GM12892 (cell line): ENCODE results near the gene GRIN2D. TPM values are rescaled to one million over a fixed set of nuclear protein-coding genes. Genes with fewer than 3 reads are reported as not detected.
A peak's percentile ranks its signal among the peaks of the same experiment; 100 is the strongest.

Experiments
- DNase-seq: peaks from one replicate; pipeline ENCODE4 v3.0.0; 2011; ENCODE audit not compliant: insufficient read length
- FAIRE-seq: peaks from 2 replicates; lab custom pipeline; 2011; peaks lifted over from hg19 to GRCh38; lab: Jason Lieb, UNC
- POLR2A ChIP-seq: IDR thresholded peaks from 2 replicates; pipeline ENCODE4 v1.6.1; 2011; ENCODE audit warnings: low read depth, low read length, control low read depth
- POLR2AphosphoS5 ChIP-seq: IDR thresholded peaks from 2 replicates; pipeline ENCODE4 v1.6.1; 2011; ENCODE audit warnings: low read depth, low read length, control low read depth
- TAF1 ChIP-seq: IDR thresholded peaks from 2 replicates; pipeline ENCODE4 v1.6.1; 2011; ENCODE audit warnings: low read depth, mild to moderate bottlenecking, control low read depth, low read length, borderline replicate concordance
- polyA plus RNA-seq: library from polyadenylated mRNA; unstranded; fragments of >200 nt; gene quantifications from one replicate; pipeline ENCODE4 v1.2.1, GENCODE V29; 2012; ENCODE audit warnings: missing spikeins, inconsistent platforms; ENCODE audit not compliant: missing spikeins

GRIN2D gene
- polyA plus RNA-seq, result 0.08 TPM

DNA sequence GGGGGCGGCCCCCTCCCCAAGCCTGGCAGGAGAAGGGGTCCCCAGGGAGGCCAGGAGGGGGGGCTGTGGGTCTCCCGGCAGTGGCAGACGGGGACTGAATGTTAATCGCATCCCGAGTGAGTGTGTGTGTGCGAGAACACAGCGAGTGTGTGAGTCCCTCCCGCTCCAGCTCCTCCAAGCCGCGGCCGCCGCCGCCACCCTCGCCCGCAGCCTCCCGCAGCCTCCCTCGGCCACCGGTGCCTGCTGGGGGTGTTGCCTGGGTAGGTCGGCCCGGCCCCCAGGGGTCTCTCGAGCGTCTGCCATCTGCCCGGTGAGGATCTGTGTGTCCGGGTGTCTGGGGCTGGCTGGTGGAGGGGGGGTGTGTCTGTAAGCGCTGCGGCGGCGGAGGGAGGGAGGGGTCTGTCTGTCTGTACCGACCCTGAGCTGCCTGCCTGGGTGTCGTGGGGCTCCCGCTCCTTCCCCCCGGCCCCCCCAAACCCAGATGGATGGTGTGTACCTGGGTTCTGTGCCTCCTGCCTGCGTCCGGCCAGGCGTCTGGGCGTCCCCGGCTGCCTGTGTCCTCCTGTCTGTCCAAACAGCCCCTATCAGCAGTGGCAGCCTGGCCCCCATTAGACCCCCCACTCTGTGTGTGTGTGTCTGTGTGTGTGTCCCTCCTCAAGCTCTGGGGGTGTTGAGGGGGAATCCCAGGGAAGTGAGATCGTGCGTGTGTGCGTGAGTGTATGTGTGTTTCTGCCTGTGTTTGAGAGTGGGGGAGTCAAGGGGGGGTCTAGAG is at the start of gene GRIN2D:
Gene GRIN2D (plus strand): TSS at position 110 of the 772 bp plus-strand sequence. CDS start 4,725 bp downstream, outside the sequence.
- TF ChIP-seq TAF1 (no peak), POLR2A (no peak)
- DNase-seq, result no peak
- no peak for FAIRE-seq

DNA sequence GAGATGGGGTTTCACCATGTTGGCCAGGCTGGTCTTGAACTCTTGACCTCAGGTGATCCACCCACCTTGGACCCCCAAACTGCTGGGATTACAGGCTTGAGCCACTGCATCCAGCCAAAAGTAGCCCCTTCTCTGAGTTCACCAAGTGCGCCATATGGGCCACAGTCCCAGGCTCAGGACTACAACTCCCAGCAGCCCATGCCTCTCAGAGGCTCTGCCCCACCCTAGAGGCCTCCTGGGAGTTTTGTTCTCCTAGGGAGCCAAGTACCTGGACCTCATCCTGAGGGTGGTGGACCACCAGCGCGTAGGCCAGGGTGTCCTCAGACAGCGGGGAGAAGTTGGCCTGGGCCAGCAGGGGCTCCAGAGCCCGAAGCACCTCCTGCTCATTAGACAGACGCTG is 48.6 kb upstream of the GRIN2D start:
- TF ChIP-seq TAF1 (no peak), POLR2A (no peak), POLR2AphosphoS5 (no peak)
- DNase-seq (no peak), FAIRE-seq (no peak)

GRCh38 chr19:48346191-48346590 is 47.3 kb upstream of the GRIN2D start:
- TF ChIP-seq POLR2AphosphoS5, result no peak
- TF ChIP-seq TAF1, result no peak
- no peak for TF ChIP-seq POLR2A
- no peak for DNase-seq
- FAIRE-seq, result no peak

DNA sequence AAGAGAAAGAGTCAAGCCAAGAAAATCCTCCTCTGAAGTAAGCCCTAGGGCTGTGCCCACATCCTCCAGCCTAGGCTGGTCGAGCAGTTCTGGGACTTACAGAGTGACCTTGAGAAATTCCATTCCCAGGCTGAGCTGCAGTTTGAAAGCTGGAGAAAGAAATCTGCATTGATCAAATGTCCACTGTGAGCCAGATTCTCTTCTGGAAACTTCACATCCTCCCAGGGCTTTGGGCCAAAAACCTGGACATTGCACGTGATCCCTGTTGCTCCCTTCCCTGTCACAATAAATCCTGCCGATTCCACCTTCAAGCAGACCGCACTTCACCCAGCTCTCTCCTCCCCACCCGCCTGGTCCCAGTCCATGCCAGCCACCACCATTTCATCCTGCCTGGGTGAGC is 45.4 kb upstream of the GRIN2D start:
- TF ChIP-seq POLR2A, result no peak
- TF ChIP-seq POLR2AphosphoS5, result no peak
- TF ChIP-seq TAF1, result no peak
- FAIRE-seq (no peak), DNase-seq (no peak)

- FAIRE-seq (no peak), DNase-seq (no peak)
- TF ChIP-seq POLR2AphosphoS5 (no peak), POLR2A (no peak), TAF1 (no peak)
These were observed 44.7 kb upstream of the GRIN2D start for GRCh38 chr19:48348737-48349136.

DNA sequence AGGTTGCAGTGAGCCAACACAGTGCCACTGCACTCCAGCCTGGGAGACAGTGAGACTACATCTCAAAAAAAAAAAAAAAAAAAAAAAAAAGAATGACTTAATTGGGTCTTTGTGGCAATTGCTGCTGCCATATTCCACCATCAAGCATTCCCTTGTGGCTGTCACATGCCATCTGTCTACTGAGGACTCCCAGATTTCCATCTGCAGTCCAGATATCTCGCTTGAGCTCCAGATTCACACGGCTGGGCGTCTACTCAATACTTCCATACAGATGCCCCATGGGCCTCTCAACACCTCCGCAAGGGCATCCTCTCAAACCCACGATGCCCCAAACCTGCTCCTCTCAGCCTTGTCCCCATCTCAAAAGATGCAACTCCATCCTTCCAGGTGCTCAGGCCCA is 42.6 kb upstream of the GRIN2D start:
- TF ChIP-seq POLR2AphosphoS5 (no peak), TAF1 (no peak), POLR2A (no peak)
- no peak for FAIRE-seq
- no peak for DNase-seq

- FAIRE-seq (no peak), DNase-seq (peak; percentile 77)
- TF ChIP-seq TAF1 (no peak), POLR2AphosphoS5 (no peak), POLR2A (no peak)
These were observed 42.1 kb upstream of the GRIN2D start for GRCh38 chr19:48351341-48351752.

- FAIRE-seq, result no peak
- TF ChIP-seq POLR2AphosphoS5, result no peak
- no peak for TF ChIP-seq POLR2A
- TF ChIP-seq TAF1, result no peak
- no peak for DNase-seq
These were observed 39.8 kb upstream of the GRIN2D start for GRCh38 chr19:48353677-48354076.

- FAIRE-seq (no peak), DNase-seq (no peak)
- TF ChIP-seq TAF1 (no peak), POLR2A (no peak), POLR2AphosphoS5 (no peak)
These were observed 39.0 kb upstream of the GRIN2D start for GRCh38 chr19:48354332-48354992.

- TF ChIP-seq TAF1, result no peak
- no peak for TF ChIP-seq POLR2A
- TF ChIP-seq POLR2AphosphoS5, result no peak
- DNase-seq (no peak), FAIRE-seq (no peak)
These were observed 38.0 kb upstream of the GRIN2D start for GRCh38 chr19:48355365-48355954.

- TF ChIP-seq POLR2AphosphoS5, result no peak
- TF ChIP-seq POLR2A, result no peak
- no peak for TF ChIP-seq TAF1
- DNase-seq, result no peak
- FAIRE-seq, result no peak
These were observed 34.3 kb upstream of the GRIN2D start for GRCh38 chr19:48359123-48359522.

DNA sequence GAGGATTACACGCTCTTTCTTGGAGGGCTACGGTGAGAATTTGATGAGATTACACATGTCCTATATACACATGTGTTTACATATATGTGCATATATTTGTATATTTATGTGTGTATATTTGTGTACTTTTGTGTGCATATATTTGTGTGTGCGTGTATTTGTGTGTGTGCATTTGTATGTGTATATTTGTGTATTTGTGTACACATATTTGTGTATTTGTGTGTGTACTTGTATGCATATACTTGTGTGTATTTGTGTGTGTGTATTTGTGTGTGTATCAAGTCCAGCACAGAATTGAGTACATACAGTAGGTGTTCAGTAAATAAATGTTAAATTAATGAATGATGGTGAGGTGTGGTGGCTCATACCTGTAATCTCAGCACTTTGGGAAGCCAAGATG is 31.6 kb upstream of the GRIN2D start:
- no peak for FAIRE-seq
- no peak for DNase-seq
- TF ChIP-seq POLR2AphosphoS5 (no peak), POLR2A (no peak), TAF1 (no peak)
